Measurements from ENCODE around the gene EML6. TPM values are rescaled to one million over a fixed set of nuclear protein-coding genes. Genes with fewer than 3 reads are reported as not detected.
A peak's percentile ranks its signal among the peaks of the same experiment; 100 is the strongest.

The EML6 gene
- total and polyA plus RNA-seq, 2 donors (not counting 1 experiment from before 2014, with no cell fraction given) = 0.34 to 1.3 TPM

GRCh38 chr2:54902763-54903162 lies 179.3 kb downstream of the EML6 start:
- Histone ChIP-seq H3K9me3 (ENCODE audit: control insufficient read depth, insufficient read depth, low read depth, low read length) (no peaks in the 10 kb centered on the region), H3K27me3 (ENCODE audit: control insufficient read depth, insufficient read depth, low read length) (no peaks in the 10 kb centered on the region), H4K20me1 (ENCODE audit: control insufficient read depth, extremely low read depth, insufficient read depth, low read length) (no peaks in the 10 kb centered on the region), H3K4me2 (ENCODE audit: extremely low read depth, insufficient read depth, low read length) (no peak overlapping the region), H3K4me1 (ENCODE audit: control insufficient read depth, extremely low read depth, insufficient read depth, low read length) (peaks cover 11% of the 10 kb centered on the region), H3K36me3 (ENCODE audit: control insufficient read depth, insufficient read depth, low read length) (no peaks in the 10 kb centered on the region), H3K79me2 (ENCODE audit: control insufficient read depth, insufficient read depth, low read length) (no peaks in the 10 kb centered on the region), H3K4me3 (replicated peaks in 1 of 4; ENCODE audit: control extremely low read depth in 1 of 4, insufficient read depth in 1 of 4, low read depth in 3 of 4, low read length in 4 of 4) (no peak overlapping the region), H3K27ac (ENCODE audit: insufficient read depth, low read length) (no peak overlapping the region), H3K9ac (ENCODE audit: insufficient read depth, low read length) (no peak overlapping the region), H2AFZ (ENCODE audit: low read length) (no peak overlapping the region)
- no peak for TF ChIP-seq EZH2 (IDR thresholded peaks at IDR 0.05; ENCODE audit: low read length, missing control alignments)
- no peak for TF ChIP-seq CTCF (conservative IDR thresholded peaks at IDR 0.05 in 1 of 2, IDR thresholded peaks at IDR 0.05 in 1 of 2; ENCODE audit: low read depth in 1 of 2, low read length in 2 of 2)
- DNase-seq (ENCODE audit: low read depth in 2 of 2) = no peak

- peak; percentile 97 to 99 for DNase-seq (ENCODE audit: low read depth in 2 of 2)
- no peaks in the 10 kb centered on the region for H3K9me3 ChIP-seq (ENCODE audit: control insufficient read depth, insufficient read depth, low read depth, low read length)
- peaks cover 16% of the 10 kb centered on the region for H3K4me1 ChIP-seq (ENCODE audit: control insufficient read depth, extremely low read depth, insufficient read depth, low read length)
- no peaks in the 10 kb centered on the region for H3K36me3 ChIP-seq (ENCODE audit: control insufficient read depth, insufficient read depth, low read length)
- no peak overlapping the region for H2AFZ ChIP-seq (ENCODE audit: low read length)
- no peaks in the 10 kb centered on the region for H4K20me1 ChIP-seq (ENCODE audit: control insufficient read depth, extremely low read depth, insufficient read depth, low read length)
- H3K27me3 ChIP-seq (ENCODE audit: control insufficient read depth, insufficient read depth, low read length) = no peaks in the 10 kb centered on the region
- TF ChIP-seq CTCF (conservative IDR thresholded peaks at IDR 0.05 in 1 of 2, IDR thresholded peaks at IDR 0.05 in 1 of 2; ENCODE audit: low read depth in 1 of 2, low read length in 2 of 2) = no peak
- TF ChIP-seq EZH2 (IDR thresholded peaks at IDR 0.05; ENCODE audit: low read length, missing control alignments) = no peak
- peak overlapping the region; percentile 21 for H3K4me2 ChIP-seq (ENCODE audit: extremely low read depth, insufficient read depth, low read length)
- H3K4me3 ChIP-seq (replicated peaks in 1 of 4; ENCODE audit: control extremely low read depth in 1 of 4, insufficient read depth in 1 of 4, low read depth in 3 of 4, low read length in 4 of 4) = no peak overlapping the region
- no peaks in the 10 kb centered on the region for H3K79me2 ChIP-seq (ENCODE audit: control insufficient read depth, insufficient read depth, low read length)
- peak overlapping the region; percentile 50 for H3K27ac ChIP-seq (ENCODE audit: insufficient read depth, low read length)
- H3K9ac ChIP-seq (ENCODE audit: insufficient read depth, low read length) = no peak overlapping the region
Observed at GRCh38 chr2:54903736-54904554, 180.5 kb downstream of the EML6 start.

- no peak overlapping the region for H3K9ac ChIP-seq (ENCODE audit: insufficient read depth, low read length)
Observed at GRCh38 chr2:54904836-54905235, 181.4 kb downstream of the EML6 start.

More at GRCh38 chr2:54904836-54905235, 181.4 kb downstream of the EML6 start:
- Histone ChIP-seq H3K4me1 (ENCODE audit: control insufficient read depth, extremely low read depth, insufficient read depth, low read length) (peaks cover 16% of the 10 kb centered on the region), H3K4me3 (replicated peaks in 1 of 4; ENCODE audit: control extremely low read depth in 1 of 4, insufficient read depth in 1 of 4, low read depth in 3 of 4, low read length in 4 of 4) (no peak overlapping the region), H3K27ac (ENCODE audit: insufficient read depth, low read length) (peak overlapping the region; percentile 50), H3K36me3 (ENCODE audit: control insufficient read depth, insufficient read depth, low read length) (no peaks in the 10 kb centered on the region), H2AFZ (ENCODE audit: low read length) (no peak overlapping the region), H3K4me2 (ENCODE audit: extremely low read depth, insufficient read depth, low read length) (no peak overlapping the region), H4K20me1 (ENCODE audit: control insufficient read depth, extremely low read depth, insufficient read depth, low read length) (no peaks in the 10 kb centered on the region), H3K27me3 (ENCODE audit: control insufficient read depth, insufficient read depth, low read length) (no peaks in the 10 kb centered on the region), H3K79me2 (ENCODE audit: control insufficient read depth, insufficient read depth, low read length) (no peaks in the 10 kb centered on the region), H3K9me3 (ENCODE audit: control insufficient read depth, insufficient read depth, low read depth, low read length) (no peaks in the 10 kb centered on the region)
- no peak for DNase-seq (ENCODE audit: low read depth in 2 of 2)
- TF ChIP-seq CTCF (conservative IDR thresholded peaks at IDR 0.05 in 1 of 2, IDR thresholded peaks at IDR 0.05 in 1 of 2; ENCODE audit: low read depth in 1 of 2, low read length in 2 of 2) = no peak
- TF ChIP-seq EZH2 (IDR thresholded peaks at IDR 0.05; ENCODE audit: low read length, missing control alignments) = no peak

All from fibroblast of lung (primary cell).